ENCODE measurements around the gene RASSF3. TPM values are rescaled to one million over a fixed set of nuclear protein-coding genes. Genes with fewer than 3 reads are reported as not detected.

The RASSF3 gene
- polyA plus RNA-seq, 4 donors = 18.4 to 29.2 (median 22.5) TPM

- DNase-seq (ENCODE audit: low read depth in 4 of 4, low spot score in 3 of 4) = no peak
These were observed 108.4 kb downstream of the RASSF3 start for GRCh38 chr12:64718649-64719048.

DNA sequence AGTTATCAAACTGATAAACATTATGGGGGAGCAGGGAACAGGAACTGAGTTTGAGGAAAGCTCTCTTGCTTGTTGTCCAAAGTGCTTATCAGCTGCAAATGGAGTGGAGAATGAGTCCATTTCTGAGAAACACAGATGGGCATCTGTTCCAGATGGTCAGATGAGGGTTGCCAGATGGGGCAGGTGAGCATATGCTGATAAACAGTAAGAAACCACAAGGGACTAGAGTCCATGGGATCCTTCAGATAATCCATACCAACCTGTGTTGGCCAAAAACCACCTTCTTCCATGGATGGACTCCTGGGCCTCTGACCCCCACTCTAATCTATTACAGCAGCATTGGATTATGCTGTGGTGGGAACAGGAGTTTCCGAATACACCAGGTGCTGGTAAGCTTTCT, 110.6 kb downstream of the RASSF3 start:
- DNase-seq (ENCODE audit: low read depth in 4 of 4, low spot score in 3 of 4) = no peak

- no peak for DNase-seq (ENCODE audit: low read depth in 4 of 4, low spot score in 3 of 4)
These were observed 112.5 kb downstream of the RASSF3 start for GRCh38 chr12:64722835-64723234.

DNA sequence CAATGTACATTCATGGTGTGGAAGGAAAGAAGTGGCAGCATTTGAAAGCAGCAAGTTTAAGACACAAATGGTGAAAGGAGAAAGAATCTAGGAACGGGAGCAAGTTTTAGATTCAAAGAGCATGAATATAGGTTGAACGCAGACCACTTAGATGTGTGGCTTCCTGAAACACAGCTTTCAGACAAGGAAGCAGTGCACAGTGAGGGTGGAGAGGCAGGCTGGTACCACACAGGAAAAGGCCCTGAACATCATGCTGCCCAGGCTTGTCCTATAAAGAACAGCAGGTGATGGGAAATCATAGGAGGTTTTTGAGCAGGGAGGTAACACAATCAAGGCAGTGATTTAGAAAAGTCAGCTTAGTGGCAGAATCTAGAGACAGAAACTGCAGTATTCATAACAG, 113.3 kb downstream of the RASSF3 start:
- no peak for DNase-seq (ENCODE audit: low read depth in 4 of 4, low spot score in 3 of 4)

GRCh38 chr12:64724201-64724745, 114.0 kb downstream of the RASSF3 start:
- no peak for DNase-seq (ENCODE audit: low read depth in 4 of 4, low spot score in 3 of 4)

GRCh38 chr12:64729909-64730587, 119.8 kb downstream of the RASSF3 start:
- no peak for DNase-seq (ENCODE audit: low read depth in 4 of 4, low spot score in 3 of 4)

DNA sequence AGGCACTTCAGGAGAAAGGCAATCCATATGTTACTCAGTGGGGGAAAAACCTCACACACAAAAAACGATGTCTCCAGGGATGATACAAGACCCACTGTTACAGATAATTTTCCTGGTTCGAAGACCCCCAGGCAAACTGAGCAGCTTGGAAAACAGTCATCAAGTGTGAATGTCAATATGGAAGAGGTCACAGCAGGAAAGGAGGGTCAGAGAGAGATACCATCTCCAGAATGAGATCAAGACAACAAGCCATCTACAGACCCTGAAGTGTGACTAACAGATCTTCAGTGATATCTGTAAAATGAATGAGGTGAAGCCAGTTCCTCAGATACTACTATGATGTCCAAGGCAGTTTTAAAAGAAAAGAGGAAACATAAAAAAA, 120.3 kb downstream of the RASSF3 start:
- DNase-seq (ENCODE audit: low read depth in 4 of 4, low spot score in 3 of 4) = no peak

DNA sequence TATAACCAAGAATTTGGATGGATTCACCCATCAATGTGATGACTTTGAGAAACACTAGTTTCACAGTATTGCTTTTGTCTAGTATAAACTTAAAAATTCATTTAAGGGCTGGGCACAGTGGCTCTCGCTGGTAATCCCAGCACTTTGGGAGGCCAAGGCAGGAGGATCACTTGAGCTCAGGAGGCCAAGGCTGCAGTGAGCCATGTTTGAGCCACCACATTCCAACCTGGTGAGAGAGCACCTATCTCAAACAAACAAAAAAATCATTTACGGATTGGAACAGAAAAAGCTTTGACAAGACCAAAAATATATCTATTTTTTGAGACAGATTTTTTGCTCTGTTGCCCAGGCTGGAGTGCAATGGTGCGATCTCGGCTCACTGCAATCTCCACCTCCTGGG, 121.4 kb downstream of the RASSF3 start:
- no peak for DNase-seq (ENCODE audit: low read depth in 4 of 4, low spot score in 3 of 4)

DNA sequence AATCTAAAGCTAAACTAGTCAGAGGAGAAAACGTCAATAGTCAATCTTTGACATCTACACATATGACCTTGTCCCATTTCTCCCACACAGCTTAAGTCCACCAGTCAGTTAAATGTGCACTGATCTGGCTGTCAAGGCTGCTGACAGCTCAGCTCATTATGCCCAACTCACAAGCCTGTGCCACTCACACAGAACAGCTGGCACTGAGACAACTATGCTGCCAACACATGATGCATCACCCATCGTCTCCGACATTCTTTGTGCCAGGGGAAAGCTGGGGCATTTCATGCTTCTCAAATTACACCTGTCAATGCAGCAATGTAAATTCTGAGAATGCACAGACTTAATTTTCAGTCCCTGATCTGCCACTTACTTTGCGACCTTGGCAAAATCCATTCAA, 123.6 kb downstream of the RASSF3 start:
- DNase-seq (ENCODE audit: low read depth in 4 of 4, low spot score in 3 of 4) = no peak

DNA sequence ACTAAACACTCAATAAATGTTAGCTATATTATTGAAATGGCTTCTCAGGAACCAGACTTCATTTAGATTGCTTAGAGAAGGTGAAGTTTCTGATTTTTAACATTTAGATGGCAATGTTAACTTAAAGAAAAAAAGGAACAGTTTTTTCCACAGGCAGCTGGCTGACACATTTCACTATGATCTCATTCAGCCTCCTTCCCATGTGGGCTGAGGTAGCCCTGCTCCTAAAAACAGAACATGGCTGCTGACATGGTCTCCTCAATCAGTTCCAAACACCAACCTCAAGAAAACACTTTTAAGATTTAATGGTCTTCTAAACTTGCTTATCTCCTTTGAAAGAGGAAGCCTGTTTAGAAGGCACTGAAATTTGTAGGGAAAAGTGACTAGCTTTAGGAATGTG, 125.1 kb downstream of the RASSF3 start:
- no peak for DNase-seq (ENCODE audit: low read depth in 4 of 4, low spot score in 3 of 4)

GRCh38 chr12:64736771-64737170, 126.5 kb downstream of the RASSF3 start:
- DNase-seq (ENCODE audit: low read depth in 4 of 4, low spot score in 3 of 4) = no peak

DNA sequence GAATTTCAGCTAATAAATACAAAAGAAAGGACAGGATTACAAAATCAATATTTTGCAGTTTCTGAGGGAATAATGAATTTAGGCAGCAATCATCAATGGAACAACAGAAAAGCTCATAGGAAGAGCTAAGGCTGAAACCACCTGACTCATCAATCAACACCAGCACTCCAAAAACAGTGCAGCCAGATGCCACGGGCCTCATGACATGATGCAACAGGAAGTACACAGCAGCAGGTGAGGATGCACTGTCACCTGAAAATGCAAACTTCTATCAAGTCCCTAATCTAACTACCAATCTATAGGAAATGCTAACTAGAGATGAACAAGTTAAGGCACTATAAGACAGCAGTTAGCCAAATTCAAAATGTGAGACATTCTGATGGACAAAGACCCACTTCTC, 127.2 kb downstream of the RASSF3 start:
- DNase-seq (ENCODE audit: low read depth in 4 of 4, low spot score in 3 of 4) = no peak

GRCh38 chr12:64739778-64740177, 129.5 kb downstream of the RASSF3 start:
- no peak for DNase-seq (ENCODE audit: low read depth in 4 of 4, low spot score in 3 of 4)

GRCh38 chr12:64740646-64741045, 130.4 kb downstream of the RASSF3 start:
- no peak for DNase-seq (ENCODE audit: low read depth in 4 of 4, low spot score in 3 of 4)

- no peak for DNase-seq (ENCODE audit: low read depth in 4 of 4, low spot score in 3 of 4)
These were observed 132.1 kb downstream of the RASSF3 start for GRCh38 chr12:64742416-64742815.

DNA sequence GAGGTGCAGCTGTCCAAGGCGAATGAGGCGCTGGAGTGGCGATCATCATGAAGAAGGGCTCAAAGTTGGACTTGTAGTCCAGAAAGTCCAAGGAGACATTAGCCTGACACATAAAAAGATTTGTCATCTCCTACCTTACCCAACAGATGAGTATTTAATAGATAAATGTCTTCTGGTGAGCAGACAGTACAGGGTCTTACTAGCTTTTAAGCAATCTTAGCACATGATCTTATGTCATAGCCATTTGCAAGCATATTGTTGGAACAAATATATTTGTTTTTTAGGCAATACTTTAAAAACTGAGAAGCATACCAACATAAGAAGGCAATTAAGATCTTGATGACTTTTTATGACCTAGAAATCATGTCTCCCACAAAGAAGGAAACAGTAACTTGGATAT, 132.9 kb downstream of the RASSF3 start:
- DNase-seq (ENCODE audit: low read depth in 4 of 4, low spot score in 3 of 4) = no peak

GRCh38 chr12:64744422-64745258, 134.3 kb downstream of the RASSF3 start:
- no peak for DNase-seq (ENCODE audit: low read depth in 4 of 4, low spot score in 3 of 4)

GRCh38 chr12:64745259-64745807, 135.0 kb downstream of the RASSF3 start:
- DNase-seq (ENCODE audit: low read depth in 4 of 4, low spot score in 3 of 4) = no peak

DNA sequence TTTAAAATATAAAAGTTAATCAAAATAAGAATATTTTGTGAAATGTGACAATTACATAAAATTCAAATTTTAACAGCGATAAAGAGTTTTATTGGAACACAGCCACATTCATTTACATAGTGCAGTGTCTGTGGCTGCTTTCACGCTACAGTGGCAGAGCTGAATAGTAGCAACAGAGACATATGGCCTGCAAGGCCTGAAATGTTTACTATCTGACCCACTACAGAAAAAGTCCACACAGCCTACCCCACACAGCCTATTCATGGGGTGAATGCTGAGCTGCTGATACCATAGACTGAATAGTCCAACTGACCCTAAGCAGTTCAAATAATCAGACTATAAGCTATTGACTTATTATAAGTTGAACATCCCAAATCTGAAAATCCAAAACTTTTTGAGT, 135.7 kb downstream of the RASSF3 start:
- DNase-seq (ENCODE audit: low read depth in 4 of 4, low spot score in 3 of 4) = no peak

DNA sequence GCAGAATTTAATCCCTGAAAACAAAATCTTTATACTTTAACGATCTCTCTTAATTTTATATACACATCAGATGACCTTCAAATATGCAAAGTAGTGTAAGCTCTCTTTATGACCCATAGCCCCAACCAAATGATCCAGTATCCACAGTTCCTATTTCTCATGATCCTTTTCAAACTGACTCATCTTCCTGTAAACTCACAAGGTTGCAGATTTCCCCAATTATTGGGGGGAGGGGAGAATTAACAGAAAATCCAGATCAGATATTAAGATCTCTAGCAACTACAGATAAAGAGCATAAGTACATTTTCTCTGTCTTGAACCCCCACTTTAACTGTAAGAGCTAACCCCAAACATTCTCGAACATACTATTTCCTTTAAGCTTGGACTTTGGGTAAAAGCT, 136.4 kb downstream of the RASSF3 start:
- DNase-seq (ENCODE audit: low read depth in 4 of 4, low spot score in 3 of 4) = no peak
